Renal pelvis (tissue), 12 donors: Measurements from ENCODE around the gene MED12L. TPM values are rescaled to one million over a fixed set of nuclear protein-coding genes. Genes with fewer than 3 reads are reported as not detected.
"Not testable (repeated sequence)": the region's sequence is repeated elsewhere in the genome, so short reads cannot be mapped to it uniquely, and the experiment has no call there.

Source experiments
- DNase-seq: peaks from one replicate; pipeline ENCODE4 v3.0.0-alpha.2; 2013
- long read RNA-seq, 16 experiments: transcript quantifications; one replicate each; lab custom pipeline, GENCODE V29; 2026
- polyA plus RNA-seq, 3 donors: library from polyadenylated mRNA; unstranded; fragments of 120-200 nt; gene quantifications; one replicate each; pipeline ENCODE4 v1.2.1, GENCODE V29; 2013; ENCODE audit not compliant: insufficient read length in 3 of 3

The MED12L gene
- polyA plus RNA-seq, result 1 to 10 TPM; 2.2 to 2.7 (median 2.6) TPM
- long read RNA-seq, donor 1, result 0 reads
- long read RNA-seq, donor 2, result 0 reads
- long read RNA-seq, donor 3, result 0 reads
- long read RNA-seq, donor 4, result 0 reads
- long read RNA-seq, donor 5, result 0 reads
- long read RNA-seq, donor 6, result 0 reads
- long read RNA-seq, donor 7, result 0 reads
- long read RNA-seq, donor 8, result 0 reads
- long read RNA-seq, donor 9, result 0 reads
- long read RNA-seq, donor 10, result 0 reads
- long read RNA-seq, donor 11, result 0 reads
- long read RNA-seq, donor 12, result 0 reads
- long read RNA-seq, donor 13, result 0 reads
- long read RNA-seq, donor 14, result 0 reads
- long read RNA-seq, donor 15, partial matches to known transcripts, result 7 of 7 reads
- long read RNA-seq, donor 15, other reads (novel, unspliced or antisense), result 0 of 7 reads
- long read RNA-seq, donor 16, result 0 reads

GRCh38 chr3:151085227-151085888 is at the start of gene MED12L:
MED12L (plus strand) TSS chr3:151085664; CDS start chr3:151086927, 1,263 bp downstream.
- DNase-seq, result peak; percentile 79

GRCh38 chr3:151037746-151038477 is 47.6 kb upstream of the MED12L start:
- peak; percentile 31 for DNase-seq

- no peak for DNase-seq
Measured at GRCh38 chr3:151044706-151045105, 40.8 kb upstream of the MED12L start.

DNA sequence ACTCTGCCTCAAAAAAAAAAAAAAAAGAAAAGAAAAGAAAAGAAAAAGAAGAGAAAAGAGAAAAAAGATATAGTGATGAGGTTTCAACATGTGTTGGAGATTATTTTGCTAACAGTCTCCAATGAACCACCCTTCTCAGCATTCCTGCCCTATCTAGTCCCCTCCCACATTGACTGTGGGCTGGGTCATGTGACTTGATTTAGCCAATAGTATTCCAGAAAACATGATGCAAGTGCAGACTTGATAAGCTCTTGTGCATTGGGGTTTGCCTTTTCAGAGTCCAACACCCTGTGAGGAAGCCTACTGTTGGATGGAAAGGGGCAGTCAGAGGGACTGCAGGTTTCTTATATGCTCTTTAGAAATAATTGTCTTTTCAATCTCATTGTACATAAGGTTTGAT is 37.8 kb upstream of the MED12L start:
- no peak for DNase-seq

- no peak for DNase-seq
Measured at GRCh38 chr3:151051533-151051932, 33.9 kb upstream of the MED12L start.

- DNase-seq, result no peak
Measured at GRCh38 chr3:151052346-151052745, 33.1 kb upstream of the MED12L start.

- DNase-seq, result no peak
Measured at GRCh38 chr3:151052756-151053155, 32.7 kb upstream of the MED12L start.

- no peak for DNase-seq
Measured at GRCh38 chr3:151058740-151059139, 26.7 kb upstream of the MED12L start.

DNA sequence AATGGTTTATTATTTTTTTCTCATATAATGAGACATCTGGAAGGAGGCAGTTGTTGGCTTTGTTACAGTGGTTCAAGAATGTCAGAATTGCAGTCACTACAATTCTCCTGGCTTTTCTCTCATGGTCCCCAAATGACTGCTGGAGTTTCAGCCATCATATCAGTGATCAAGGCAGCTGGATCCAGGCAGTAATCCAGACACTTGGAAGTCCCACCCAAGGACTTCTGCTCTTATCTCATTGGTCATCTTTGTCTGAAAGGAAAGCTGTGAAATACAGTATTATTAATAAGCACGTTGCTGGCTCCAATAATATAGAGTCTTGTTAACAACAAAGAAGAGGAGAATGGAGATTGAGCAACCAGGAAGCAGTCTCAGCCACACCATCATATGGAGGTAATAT is 22.9 kb upstream of the MED12L start:
- no peak for DNase-seq

DNA sequence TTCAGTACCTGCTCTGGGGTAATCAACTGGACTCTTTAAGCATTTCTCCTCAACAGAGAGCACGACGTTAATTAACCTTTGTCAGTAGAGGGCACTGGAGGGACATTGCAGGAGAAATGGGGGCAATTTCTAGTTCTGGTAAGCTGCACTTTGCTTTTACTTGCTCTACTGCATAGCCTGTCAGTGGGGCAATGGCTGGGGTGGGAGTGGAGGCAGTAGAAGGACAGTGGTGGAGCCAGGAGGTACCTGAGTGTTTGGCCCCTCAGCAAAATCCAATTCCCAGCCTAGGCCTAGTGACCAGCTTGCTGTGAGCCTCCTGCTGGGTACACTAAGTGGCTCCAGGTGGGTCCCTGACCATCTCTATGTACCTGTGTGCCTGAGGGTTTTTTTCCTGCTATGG is 18.3 kb upstream of the MED12L start:
- DNase-seq, result no peak

- not testable (repeated sequence) for DNase-seq
Measured at GRCh38 chr3:151072842-151073241, 12.6 kb upstream of the MED12L start.

DNA sequence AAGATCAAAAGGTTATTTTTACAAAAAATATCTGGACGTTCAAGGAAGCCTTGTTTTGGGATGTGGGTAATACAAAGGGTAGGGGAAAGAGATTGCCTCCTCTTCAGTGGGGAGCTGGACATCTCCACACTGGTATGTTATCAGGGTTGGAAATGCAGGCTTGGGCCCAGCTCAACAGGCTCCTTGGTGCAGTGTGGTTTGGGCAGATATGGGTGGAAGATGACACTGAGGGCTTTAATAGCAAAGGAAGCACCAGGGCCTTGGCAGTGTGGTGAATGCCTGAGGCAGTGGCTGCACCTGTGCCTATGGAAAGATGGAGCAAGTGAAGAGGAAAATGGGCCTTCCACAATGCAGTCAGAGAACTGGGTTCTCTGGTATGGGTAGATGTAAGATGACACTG is 11.2 kb upstream of the MED12L start:
- DNase-seq, result no peak

DNA sequence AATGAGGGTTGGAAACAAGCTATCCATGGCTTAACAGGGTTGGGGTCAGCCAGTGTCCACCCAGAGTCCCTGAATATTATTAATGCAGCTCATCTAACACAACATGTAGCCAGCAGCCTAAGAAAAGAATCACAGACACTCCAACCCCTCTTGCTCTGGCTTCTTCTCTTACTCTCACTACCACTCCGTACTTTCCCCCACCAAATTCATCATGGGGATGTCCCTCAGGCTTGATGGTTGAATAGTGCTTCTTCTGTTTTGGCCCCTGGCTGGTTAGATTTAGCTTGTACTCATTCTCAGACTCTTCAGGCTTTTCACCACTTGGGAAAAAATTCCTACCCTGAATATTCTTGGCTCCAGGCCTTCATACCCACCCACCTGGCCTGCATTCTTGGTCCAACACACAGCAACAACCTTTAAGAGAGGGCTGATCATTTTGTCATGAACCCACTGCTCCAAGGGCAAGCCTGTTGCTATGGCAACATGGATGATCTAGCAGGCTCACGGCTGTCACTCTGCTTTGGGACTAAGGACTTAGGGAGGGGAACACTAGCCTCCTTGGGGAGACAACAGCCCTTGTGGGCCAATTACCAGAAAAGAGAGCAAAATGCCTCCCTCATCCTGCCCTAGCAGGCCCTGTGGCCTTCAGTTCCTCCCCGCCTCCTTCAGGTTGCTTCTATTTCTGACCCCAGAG is 9.4 kb upstream of the MED12L start:
- DNase-seq, result no peak

GRCh38 chr3:151076626-151077025 is 8.8 kb upstream of the MED12L start:
- no peak for DNase-seq

DNA sequence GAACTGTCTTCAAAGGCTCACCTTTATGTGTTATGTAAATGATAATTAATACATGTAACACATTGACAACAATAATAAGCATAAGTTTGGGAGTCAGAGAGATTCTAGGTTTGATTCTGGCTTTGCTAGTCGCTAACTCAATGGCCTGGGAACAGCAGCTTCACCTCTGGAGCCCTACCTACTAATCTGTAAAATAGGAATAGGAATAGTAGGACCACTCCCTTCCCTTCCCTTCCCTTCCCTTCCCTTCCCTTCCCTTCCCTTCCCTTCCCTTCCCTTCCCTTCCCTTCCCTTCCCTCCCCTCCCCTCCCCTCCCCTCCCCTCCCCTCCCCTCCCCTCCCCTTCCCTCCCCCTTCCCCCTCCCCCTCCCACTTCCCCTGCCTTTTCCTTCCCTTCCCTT is 4.4 kb upstream of the MED12L start:
- DNase-seq, result not testable (repeated sequence)

GRCh38 chr3:151082880-151083838 is 2.3 kb upstream of the MED12L start:
- DNase-seq, result no peak

- no peak for DNase-seq
Measured at GRCh38 chr3:151084893-151085226, 604 bp upstream of the MED12L start.

GRCh38 chr3:151085889-151086483 is 522 bp downstream of the MED12L start:
- DNase-seq, result peak; percentile 27

DNA sequence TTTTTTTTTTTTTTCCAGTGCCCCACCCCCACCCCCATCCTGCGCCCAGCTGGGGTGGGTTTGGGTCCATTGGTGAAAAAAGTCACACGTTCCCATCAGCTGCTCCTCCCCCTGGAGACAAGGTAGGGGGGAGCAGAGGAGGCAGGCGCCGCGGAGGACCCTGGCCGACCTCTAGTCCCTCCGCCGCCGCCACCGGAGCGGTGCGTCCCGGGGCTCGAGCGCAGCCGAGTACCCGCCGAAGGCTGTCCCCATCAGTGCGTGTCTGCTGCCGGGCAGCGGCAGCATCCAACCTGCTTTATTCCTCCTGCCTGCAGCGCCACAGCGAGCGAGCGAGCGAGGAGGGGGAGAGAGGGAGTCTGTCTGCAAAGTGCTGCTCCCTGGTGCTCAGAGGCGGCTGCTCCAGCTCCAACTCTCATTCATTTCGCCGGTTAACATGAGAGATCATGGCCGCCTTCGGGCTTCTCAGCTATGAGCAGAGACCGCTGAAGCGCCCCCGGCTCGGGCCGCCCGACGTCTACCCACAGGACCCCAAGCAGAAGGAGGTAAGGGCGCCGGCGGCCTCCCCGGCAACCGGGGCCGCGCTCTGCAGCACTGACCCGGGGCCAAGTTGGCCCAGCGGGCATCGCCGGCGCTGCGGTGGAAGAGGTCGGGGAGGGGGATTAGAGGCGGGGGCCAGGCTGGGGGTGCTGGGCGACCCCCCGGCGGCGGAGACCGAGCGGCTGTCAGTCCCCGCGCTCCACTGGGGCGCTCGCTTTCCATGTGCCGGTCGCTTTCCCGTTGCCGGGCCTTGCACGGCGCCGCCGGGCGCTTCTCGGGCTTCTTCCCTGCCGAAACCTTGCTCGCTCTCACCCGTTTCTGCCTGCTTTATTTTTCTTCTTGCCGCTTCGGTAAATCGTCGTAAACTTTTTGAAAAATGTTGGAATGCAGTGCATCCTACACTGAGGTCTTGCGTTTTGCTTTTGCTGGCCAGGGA is 1.3 kb downstream of the MED12L start:
- peak; percentile 92 for DNase-seq
